ENCODE measurements around the gene CBFA2T2.

The CBFA2T2 gene

DNA sequence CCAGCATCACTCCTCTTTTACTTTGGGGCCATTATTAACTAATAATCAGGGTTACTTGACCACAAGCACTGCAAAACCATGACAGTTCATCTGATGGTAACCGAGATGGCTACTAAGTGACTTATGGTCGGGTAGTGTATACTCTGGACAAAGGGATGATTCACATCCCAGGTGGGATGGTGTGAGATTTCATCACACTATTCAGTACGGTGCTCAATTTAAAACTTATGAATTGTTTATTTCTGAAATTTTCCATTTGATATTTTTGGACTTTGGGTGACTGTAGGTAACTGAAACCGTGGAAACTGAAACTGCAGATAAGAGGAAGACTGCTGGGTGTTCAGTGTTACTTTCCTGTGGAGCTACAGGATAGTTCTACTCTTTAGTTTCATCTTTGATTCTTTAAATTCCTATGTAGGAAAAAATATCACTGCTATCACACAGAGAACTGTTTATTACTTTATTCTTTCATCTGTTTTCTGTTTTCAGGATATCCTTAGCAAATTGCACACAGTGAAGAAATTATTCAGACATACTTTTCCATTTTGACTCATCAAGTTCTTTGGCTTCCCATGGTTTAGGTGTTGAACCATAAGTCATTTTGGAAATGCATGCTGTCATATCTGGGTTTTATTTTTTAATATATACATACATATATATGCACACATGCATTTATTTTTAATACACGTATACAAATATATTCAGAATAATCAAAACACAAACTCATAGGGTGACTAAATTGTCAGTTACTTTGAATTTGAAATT lies 113.1 kb downstream of the CBFA2T2 start:
- no peak overlapping the region for H3K4me3 ChIP-seq (ENCODE audit: low read length)
- DNase-seq (ENCODE audit: low read depth), result no peak
- TF ChIP-seq, protein P1, sequence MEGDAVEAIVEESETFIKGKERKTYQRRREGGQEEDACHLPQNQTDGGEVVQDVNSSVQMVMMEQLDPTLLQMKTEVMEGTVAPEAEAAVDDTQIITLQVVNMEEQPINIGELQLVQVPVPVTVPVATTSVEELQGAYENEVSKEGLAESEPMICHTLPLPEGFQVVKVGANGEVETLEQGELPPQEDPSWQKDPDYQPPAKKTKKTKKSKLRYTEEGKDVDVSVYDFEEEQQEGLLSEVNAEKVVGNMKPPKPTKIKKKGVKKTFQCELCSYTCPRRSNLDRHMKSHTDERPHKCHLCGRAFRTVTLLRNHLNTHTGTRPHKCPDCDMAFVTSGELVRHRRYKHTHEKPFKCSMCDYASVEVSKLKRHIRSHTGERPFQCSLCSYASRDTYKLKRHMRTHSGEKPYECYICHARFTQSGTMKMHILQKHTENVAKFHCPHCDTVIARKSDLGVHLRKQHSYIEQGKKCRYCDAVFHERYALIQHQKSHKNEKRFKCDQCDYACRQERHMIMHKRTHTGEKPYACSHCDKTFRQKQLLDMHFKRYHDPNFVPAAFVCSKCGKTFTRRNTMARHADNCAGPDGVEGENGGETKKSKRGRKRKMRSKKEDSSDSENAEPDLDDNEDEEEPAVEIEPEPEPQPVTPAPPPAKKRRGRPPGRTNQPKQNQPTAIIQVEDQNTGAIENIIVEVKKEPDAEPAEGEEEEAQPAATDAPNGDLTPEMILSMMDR (conservative IDR thresholded peaks at IDR 0.05; ENCODE audit: low read length), result no peak

DNA sequence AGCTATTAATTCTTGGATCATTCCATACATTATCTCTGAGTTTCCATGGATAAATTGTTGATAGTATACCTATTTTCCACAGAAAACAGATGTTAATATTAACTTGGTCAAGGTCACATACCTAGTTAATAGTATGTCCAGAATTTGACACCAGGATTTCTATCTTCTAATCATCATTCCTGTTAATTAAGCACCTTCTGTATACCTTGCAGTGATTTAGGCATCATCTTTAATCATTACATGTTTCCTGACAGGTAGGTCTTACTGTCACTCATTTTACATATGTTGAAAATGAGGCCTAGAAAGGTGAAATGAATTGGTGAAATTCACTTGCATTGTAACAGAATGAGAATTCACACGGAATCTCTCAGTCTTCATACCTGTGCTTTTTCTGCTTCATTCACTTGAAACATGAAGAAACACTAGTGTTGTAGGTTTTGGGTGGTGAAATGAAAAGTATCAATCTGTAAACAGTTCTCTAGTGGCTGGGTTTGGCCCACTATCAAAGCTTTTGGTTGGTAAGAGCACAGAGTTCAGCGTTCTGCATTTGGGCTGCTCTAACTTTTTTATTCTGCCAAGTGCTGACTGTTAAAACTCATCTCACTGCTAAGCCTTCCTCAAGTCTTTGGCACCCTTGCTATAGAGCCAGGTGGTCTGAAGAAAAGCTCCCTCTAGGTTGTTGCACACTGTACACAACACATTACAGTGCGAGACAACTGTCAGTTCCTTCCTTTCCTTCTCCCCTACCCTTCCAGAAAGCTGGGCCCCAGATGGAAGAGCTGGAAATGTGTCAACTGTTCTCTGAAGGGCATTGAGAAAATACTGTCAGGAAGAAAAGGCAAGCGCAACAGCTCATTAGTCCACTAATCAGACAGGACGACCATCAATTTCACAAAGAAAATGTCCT lies 114.4 kb downstream of the CBFA2T2 start:
- TF ChIP-seq, protein P1 (conservative IDR thresholded peaks at IDR 0.05; ENCODE audit: low read length), result no peak
- H3K4me3 ChIP-seq (ENCODE audit: low read length), result no peak overlapping the region
- peak; percentile 51 for DNase-seq (ENCODE audit: low read depth)

DNA sequence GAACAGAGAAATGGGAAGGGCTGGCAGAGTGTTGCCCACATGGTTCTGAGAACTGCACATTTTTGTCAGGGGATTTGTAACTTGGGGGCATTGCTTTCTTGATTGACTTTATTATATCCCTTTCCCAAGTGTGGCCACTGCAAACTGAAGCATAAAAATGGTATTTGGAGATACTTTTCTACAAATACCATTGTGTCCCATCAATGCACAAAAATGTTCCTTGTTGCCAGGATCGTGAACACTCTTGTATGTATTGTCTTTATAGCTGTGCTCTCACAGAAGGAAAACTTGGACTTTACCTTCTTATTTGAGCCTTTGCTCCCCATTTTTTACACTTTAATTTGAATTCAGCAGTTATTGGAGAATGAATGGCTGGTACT lies 115.1 kb downstream of the CBFA2T2 start:
- DNase-seq (ENCODE audit: low read depth), result peak; percentile 51
- TF ChIP-seq, protein P1 (conservative IDR thresholded peaks at IDR 0.05; ENCODE audit: low read length), result no peak
- H3K4me3 ChIP-seq (ENCODE audit: low read length), result no peak overlapping the region

DNA sequence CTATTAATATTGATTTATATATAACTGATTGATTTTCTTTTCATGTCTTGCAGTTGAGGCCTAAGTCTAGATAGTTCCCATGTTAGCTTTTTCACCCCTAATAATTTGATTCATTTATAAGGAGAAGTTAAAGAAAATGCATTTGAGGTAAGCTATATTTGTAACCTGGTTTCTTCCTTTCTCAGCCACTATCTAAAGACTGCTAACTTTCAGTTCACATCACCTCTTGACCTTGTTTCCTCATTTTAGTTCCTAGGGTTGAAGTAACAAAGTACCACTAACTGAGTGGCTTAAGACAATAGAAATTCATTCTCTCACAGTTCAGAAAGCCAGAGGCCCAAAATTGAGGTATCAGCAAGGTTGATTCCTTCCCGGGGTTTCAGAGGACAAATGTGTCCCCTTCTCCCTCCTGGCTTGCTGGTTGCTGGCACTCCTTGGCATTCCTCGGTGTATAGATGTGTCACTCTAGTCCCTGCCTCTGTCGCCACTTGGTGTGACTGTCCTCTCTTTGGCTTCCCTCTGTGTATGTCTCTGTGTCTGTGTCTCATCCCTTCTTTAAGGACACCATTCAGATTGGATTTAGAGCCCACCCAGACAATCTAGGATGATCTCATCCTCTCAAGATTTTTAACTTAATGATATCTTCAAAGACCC lies 116.3 kb downstream of the CBFA2T2 start:
- H3K4me3 ChIP-seq (ENCODE audit: low read length), result no peak overlapping the region
- no peak for DNase-seq (ENCODE audit: low read depth)
- TF ChIP-seq, protein P1 (conservative IDR thresholded peaks at IDR 0.05; ENCODE audit: low read length), result no peak

DNA sequence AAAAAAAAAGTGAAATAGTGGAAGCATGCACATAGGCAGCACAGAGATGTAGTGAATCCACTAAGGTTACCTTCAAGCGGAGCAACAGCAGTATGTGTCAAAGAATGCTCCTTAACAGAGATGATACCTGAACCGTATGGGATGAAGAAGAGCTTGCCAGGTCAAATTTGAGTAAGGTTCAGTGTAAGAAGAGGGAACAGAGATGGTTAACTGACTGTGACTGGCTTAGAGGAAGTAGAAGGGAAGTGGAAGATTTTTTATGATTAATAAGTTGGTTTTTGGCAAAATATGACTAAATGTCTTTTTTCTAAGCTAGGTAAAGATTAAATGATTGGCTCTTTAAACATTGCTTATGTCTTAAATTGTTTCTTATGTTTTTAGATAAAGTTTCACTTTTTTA lies 119.6 kb downstream of the CBFA2T2 start:
- DNase-seq (ENCODE audit: low read depth), result no peak
- no peak overlapping the region for H3K4me3 ChIP-seq (ENCODE audit: low read length)
- TF ChIP-seq, protein P1 (conservative IDR thresholded peaks at IDR 0.05; ENCODE audit: low read length), result no peak

DNA sequence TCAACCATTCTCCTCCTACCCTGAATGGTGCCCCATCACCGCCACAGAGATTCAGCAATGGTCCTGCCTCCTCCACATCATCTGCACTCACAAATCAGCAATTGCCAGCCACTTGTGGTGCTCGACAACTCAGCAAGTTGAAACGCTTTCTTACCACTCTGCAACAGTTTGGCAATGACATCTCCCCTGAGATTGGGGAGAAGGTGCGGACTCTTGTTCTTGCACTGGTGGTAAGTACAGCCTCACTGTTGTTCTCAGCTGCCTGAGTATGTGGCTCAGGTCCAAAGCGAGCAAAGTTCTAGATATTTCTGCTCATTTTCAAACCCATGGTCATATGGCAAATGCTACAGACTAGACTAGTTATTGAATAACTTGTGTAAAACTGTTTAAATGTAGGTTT lies 121.2 kb downstream of the CBFA2T2 start:
- no peak overlapping the region for H3K4me3 ChIP-seq (ENCODE audit: low read length)
- TF ChIP-seq, protein P1 (conservative IDR thresholded peaks at IDR 0.05; ENCODE audit: low read length), result no peak

More for the DNA sequence above, 121.2 kb downstream of the CBFA2T2 start:
- DNase-seq (ENCODE audit: low read depth), result no peak

Data from AG10803 (cell line).